ENCODE data around the gene CDA. TPM values are rescaled to one million over a fixed set of nuclear protein-coding genes. Genes with fewer than 3 reads are reported as not detected.
A peak's percentile ranks its signal among the peaks of the same experiment; 100 is the strongest.

The CDA gene
- total RNA-seq, 1 donor, result 3.0 TPM

GRCh38 chr1:20663969-20664715 lies 75.2 kb downstream of the CDA start:
- TF ChIP-seq, protein P1, sequence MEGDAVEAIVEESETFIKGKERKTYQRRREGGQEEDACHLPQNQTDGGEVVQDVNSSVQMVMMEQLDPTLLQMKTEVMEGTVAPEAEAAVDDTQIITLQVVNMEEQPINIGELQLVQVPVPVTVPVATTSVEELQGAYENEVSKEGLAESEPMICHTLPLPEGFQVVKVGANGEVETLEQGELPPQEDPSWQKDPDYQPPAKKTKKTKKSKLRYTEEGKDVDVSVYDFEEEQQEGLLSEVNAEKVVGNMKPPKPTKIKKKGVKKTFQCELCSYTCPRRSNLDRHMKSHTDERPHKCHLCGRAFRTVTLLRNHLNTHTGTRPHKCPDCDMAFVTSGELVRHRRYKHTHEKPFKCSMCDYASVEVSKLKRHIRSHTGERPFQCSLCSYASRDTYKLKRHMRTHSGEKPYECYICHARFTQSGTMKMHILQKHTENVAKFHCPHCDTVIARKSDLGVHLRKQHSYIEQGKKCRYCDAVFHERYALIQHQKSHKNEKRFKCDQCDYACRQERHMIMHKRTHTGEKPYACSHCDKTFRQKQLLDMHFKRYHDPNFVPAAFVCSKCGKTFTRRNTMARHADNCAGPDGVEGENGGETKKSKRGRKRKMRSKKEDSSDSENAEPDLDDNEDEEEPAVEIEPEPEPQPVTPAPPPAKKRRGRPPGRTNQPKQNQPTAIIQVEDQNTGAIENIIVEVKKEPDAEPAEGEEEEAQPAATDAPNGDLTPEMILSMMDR (IDR thresholded peaks at IDR 0.05; ENCODE audit: insufficient read depth, low read depth, low read length), result no peak
- H3K4me3 ChIP-seq (ENCODE audit: low read depth, low read length), result no peak overlapping the region
- DNase-seq (ENCODE audit: low read depth), result no peak

- DNase-seq (ENCODE audit: low read depth), result peak; percentile 19
- H3K4me3 ChIP-seq (ENCODE audit: low read depth, low read length), result no peak overlapping the region
- TF ChIP-seq, protein P1 (IDR thresholded peaks at IDR 0.05; ENCODE audit: insufficient read depth, low read depth, low read length), result no peak
Measured at GRCh38 chr1:20665726-20666125, 76.8 kb downstream of the CDA start.

GRCh38 chr1:20666146-20666545 lies 77.2 kb downstream of the CDA start:
- no peak overlapping the region for H3K4me3 ChIP-seq (ENCODE audit: low read depth, low read length)
- DNase-seq (ENCODE audit: low read depth), result no peak
- TF ChIP-seq, protein P1 (IDR thresholded peaks at IDR 0.05; ENCODE audit: insufficient read depth, low read depth, low read length), result no peak

- no peak for DNase-seq (ENCODE audit: low read depth)
- TF ChIP-seq, protein P1 (IDR thresholded peaks at IDR 0.05; ENCODE audit: insufficient read depth, low read depth, low read length), result no peak
- no peak overlapping the region for H3K4me3 ChIP-seq (ENCODE audit: low read depth, low read length)
Measured at GRCh38 chr1:20666804-20667203, 77.9 kb downstream of the CDA start.

Other genes starting within 250 kb of the CDA start
- gene CAMK2N1, start 102.9 kb upstream of the CDA start, total RNA-seq, result 8.4 and 9.5 TPM in 2 replicates
- gene MUL1, start 80.9 kb upstream of the CDA start, total RNA-seq, result 26.4 and 28.1 TPM in 2 replicates
- gene FAM43B, start 36.5 kb upstream of the CDA start, total RNA-seq, result under 0.01 TPM in 1 of 2 replicates, not detected in the other
- 61.3 and 64.4 TPM in 2 replicates for gene PINK1, start 44.4 kb downstream of the CDA start, total RNA-seq
- 164 and 203 TPM in 2 replicates for gene DDOST, start 72.3 kb downstream of the CDA start, total RNA-seq
- 0.64 and 2.2 TPM in 2 replicates for gene KIF17, start 128.9 kb downstream of the CDA start, total RNA-seq
- gene SH2D5, start 143.6 kb downstream of the CDA start, total RNA-seq, result 3.9 and 4.3 TPM in 2 replicates
- 258 and 274 TPM in 2 replicates for gene HP1BP3, start 198.2 kb downstream of the CDA start, total RNA-seq